ENCODE measurements around the gene GLRX. TPM values are rescaled to one million over a fixed set of nuclear protein-coding genes. Genes with fewer than 3 reads are reported as not detected.

Gene GLRX
- polyA plus RNA-seq, 1 of the 3 experiments (the other 2 are of a cell fraction), result 40.0 TPM

DNA sequence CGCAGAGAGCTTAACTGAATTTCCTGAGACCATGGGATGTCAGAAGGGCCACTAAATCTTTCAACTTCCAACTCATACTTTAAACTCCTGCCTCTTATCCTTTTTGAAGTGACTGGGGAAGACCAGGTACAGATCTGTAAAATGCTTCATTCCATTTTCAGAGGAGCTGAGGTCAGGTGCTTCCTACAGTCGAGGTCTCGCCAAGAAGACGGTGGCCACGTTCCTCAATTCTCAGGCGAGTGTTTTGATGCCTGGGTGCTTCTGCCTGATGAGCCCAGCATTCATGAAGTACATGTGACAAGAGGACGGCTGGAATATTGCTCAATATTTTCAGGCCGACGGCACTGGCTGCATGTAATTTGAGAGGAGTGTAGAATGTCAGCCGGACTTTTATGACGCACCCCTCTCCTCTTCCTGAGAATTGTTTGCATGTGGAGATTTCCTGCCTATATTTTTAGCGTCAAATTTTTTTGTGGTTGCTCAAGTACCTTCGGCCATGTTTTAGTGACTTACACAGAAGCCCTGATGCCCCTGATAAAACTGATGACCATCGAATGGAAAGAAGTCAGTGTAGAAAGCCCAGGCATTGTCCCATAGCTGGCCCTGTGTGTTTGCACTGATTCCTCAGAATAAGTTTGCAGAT is 38.8 kb upstream of the GLRX start (continued):
- TF ChIP-seq, protein P1, sequence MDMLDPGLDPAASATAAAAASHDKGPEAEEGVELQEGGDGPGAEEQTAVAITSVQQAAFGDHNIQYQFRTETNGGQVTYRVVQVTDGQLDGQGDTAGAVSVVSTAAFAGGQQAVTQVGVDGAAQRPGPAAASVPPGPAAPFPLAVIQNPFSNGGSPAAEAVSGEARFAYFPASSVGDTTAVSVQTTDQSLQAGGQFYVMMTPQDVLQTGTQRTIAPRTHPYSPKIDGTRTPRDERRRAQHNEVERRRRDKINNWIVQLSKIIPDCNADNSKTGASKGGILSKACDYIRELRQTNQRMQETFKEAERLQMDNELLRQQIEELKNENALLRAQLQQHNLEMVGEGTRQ (IDR thresholded peaks at IDR 0.05; ENCODE audit: borderline replicate concordance, low read depth, low read length), result no peak
- TF ChIP-seq RAD21 (IDR thresholded peaks at IDR 0.05; ENCODE audit: low read length) (no peak), CTCF (IDR thresholded peaks at IDR 0.05) (no peak), GABPA (IDR thresholded peaks at IDR 0.05; ENCODE audit: low read depth) (no peak), EZH2phosphoT487 (IDR thresholded peaks at IDR 0.05; ENCODE audit: borderline replicate concordance, low read depth) (no peak), FOSL2 (IDR thresholded peaks at IDR 0.05; ENCODE audit: borderline replicate concordance, low read depth) (peak; percentile 72; the same call in 1 of the 2 replicates), USF1 (IDR thresholded peaks at IDR 0.05; ENCODE audit: borderline replicate concordance, low read depth) (peak; percentile 41; the same call in 1 of the 2 replicates), SIN3A (IDR thresholded peaks at IDR 0.05; ENCODE audit: borderline replicate concordance, low read depth, low read length) (0 out of 2 replicates have a peak, but pooled peaks have one; percentile 40), MAX (IDR thresholded peaks at IDR 0.05; ENCODE audit: low read depth) (peak; percentile 72), ZBTB33 (IDR thresholded peaks at IDR 0.05; ENCODE audit: borderline replicate concordance, low read depth) (0 out of 2 replicates have a peak, but pooled peaks have one; percentile 23), MEF2A (IDR thresholded peaks at IDR 0.05; ENCODE audit: borderline replicate concordance, low read depth) (peak; percentile 86), TEAD4 (IDR thresholded peaks at IDR 0.05; ENCODE audit: borderline replicate concordance, insufficient read depth) (peak; percentile 78)
- TF ChIP-seq, protein P2, sequence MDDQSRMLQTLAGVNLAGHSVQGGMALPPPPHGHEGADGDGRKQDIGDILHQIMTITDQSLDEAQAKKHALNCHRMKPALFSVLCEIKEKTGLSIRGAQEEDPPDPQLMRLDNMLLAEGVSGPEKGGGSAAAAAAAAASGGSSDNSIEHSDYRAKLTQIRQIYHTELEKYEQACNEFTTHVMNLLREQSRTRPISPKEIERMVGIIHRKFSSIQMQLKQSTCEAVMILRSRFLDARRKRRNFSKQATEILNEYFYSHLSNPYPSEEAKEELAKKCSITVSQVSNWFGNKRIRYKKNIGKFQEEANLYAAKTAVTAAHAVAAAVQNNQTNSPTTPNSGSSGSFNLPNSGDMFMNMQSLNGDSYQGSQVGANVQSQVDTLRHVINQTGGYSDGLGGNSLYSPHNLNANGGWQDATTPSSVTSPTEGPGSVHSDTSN (IDR thresholded peaks at IDR 0.05), result peak; percentile 70

Measured in SK-N-SH (cell line).